GM13976 (cell line): ENCODE results near the gene SOD3.

Source experiments
- DNase-seq: peaks from one replicate; pipeline ENCODE4 v3.0.0; 2012; ENCODE audit warnings: low spot score
- in situ Hi-C: fragments of 300-500 bp; cut with MboI; formaldehyde crosslinking; loops from one replicate; pipeline ENCODE4 v1.12.0; 2022; ENCODE audit warnings: low sequenced_read_pairs, mixed read lengths, inconsistent platforms; ENCODE audit not compliant: unreplicated experiment
- TF ChIP-seq, protein P1 (sequence below): IDR thresholded peaks from 2 replicates; pipeline ENCODE4 v1.5.1; 2012; ENCODE audit warnings: borderline replicate concordance, mild to moderate bottlenecking; ENCODE audit not compliant: insufficient read depth; ENCODE audit errors: extremely low read depth, missing control alignments, control extremely low read depth

The SOD3 gene

DNA sequence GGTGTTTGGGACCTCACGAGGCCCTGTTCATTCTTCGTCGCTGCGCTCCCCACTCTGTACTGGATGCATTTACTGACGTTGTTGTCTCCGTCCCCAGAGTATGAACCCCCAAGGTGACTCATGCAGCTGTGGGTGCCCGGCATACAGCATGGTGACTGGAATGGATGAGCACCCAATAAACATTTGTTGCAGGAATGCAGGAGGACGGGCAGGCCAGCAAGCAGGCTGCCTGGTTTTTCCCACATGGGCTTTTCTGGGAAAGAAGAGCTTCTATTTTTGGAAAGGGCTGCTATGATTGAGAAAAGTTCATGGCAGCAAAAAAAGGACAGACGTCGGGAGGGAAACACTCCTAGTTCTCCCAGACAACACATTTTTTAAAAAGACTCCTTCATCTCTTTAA, 893 bp upstream of the SOD3 start:
- TF ChIP-seq, protein P1, sequence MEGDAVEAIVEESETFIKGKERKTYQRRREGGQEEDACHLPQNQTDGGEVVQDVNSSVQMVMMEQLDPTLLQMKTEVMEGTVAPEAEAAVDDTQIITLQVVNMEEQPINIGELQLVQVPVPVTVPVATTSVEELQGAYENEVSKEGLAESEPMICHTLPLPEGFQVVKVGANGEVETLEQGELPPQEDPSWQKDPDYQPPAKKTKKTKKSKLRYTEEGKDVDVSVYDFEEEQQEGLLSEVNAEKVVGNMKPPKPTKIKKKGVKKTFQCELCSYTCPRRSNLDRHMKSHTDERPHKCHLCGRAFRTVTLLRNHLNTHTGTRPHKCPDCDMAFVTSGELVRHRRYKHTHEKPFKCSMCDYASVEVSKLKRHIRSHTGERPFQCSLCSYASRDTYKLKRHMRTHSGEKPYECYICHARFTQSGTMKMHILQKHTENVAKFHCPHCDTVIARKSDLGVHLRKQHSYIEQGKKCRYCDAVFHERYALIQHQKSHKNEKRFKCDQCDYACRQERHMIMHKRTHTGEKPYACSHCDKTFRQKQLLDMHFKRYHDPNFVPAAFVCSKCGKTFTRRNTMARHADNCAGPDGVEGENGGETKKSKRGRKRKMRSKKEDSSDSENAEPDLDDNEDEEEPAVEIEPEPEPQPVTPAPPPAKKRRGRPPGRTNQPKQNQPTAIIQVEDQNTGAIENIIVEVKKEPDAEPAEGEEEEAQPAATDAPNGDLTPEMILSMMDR: no peak
- in situ Hi-C loops: no loop called here
- DNase-seq: no peak

DNA sequence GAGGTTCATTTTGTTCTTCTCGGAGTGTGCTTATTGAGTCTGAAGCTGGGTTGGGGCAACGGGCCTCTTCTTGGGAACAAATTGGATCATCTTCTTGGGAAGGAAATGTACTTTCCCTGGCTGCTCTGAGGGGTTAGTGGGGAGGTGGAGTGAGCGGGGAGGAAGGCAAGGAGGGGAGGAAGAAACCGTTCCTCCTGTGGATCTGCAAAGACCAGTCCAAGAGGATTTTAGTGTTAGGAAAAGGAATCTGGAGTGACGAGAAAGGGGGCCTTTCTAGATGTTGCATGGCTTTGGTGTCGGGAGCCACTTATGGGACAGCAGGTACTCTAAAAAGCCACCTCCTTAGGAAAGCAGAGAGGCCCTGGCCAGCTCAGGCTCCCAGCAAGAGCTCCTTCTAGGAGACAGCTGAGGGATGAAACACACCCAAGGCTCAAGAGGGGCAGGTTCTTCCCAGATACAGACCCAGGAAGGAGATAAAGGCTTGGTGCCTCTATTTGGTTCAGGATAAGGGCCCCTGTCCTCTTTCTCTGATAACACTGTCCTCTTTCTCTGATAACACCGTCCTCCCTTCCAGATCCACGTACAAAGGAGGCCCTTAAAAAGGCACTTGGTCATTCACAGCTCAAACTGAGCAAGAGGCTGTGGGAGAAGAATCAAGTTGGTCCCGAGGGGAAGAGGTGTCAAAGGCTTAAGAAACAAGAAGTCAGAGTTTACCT, 451 bp downstream of the SOD3 start:
- in situ Hi-C loops: no loop called here
- TF ChIP-seq, protein P1: no peak
- no peak for DNase-seq

DNA sequence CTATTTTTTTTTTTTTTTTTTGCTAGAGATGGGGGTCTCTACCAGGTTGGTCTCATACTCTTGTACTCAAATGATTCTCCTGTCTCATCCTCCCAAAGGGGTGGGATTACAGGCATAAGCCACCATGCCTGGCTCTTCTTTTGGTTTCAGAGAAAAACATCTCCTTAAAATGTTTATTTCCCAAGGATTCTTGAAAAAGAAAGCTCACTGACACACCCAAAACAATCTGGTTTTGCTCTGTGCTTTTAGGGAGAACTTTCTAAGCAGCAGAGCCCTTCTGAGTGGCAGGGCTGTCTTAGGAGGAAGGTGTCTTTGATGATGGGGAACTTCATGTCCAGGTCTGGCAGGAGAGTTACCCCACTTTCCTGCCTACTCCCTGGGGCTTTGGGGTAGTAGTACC, 1.2 kb downstream of the SOD3 start:
- in situ Hi-C loops: no loop called here
- DNase-seq: no peak
- TF ChIP-seq, protein P1: no peak

DNA sequence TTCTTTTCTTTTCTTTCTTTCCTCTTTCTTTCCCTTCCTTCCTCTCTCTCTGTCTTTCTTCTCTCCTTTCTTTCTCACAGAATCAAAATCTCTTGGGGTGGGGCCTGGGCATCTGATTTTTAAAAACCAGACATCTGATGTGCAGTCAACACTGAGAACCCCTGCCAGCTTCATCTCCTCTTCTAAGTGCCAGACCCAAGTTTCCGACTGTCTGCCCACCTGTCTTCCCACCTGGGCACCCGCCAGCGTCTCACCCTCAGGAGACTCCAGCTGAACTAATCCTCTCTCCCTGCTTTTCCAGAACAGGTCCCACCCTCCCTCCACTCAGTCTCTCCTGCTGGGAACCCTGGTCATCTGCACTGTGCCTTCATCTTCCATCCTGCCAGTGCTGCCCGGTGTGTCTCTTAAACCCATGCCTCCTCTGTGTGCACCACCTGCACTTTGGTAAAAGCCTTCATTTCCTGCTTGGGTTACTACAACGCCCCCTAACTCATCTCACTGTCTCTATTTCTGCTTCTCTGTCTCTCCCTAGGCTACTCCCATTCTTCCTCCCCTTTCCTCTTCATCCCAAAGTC, 2.8 kb downstream of the SOD3 start:
- DNase-seq: no peak
- TF ChIP-seq, protein P1: no peak
- in situ Hi-C loops: no loop called here

DNA sequence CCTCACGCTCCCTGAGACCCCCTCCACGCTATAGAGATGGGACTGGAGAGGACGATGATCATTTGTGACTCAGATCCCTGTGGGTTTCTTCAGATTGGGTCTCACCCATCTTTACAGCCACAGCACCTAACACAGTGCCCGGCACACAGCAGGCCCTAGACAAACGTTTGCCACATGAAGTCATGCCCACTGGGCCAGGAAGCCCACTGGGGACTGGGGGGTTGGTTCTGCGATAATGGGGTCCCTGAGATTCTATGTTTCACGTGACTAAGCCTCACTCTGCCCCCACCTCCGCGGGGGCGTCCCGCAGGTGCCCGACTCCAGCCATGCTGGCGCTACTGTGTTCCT, 3.8 kb downstream of the SOD3 start:
- in situ Hi-C loops: no loop called here
- TF ChIP-seq, protein P1: no peak
- DNase-seq: no peak

DNA sequence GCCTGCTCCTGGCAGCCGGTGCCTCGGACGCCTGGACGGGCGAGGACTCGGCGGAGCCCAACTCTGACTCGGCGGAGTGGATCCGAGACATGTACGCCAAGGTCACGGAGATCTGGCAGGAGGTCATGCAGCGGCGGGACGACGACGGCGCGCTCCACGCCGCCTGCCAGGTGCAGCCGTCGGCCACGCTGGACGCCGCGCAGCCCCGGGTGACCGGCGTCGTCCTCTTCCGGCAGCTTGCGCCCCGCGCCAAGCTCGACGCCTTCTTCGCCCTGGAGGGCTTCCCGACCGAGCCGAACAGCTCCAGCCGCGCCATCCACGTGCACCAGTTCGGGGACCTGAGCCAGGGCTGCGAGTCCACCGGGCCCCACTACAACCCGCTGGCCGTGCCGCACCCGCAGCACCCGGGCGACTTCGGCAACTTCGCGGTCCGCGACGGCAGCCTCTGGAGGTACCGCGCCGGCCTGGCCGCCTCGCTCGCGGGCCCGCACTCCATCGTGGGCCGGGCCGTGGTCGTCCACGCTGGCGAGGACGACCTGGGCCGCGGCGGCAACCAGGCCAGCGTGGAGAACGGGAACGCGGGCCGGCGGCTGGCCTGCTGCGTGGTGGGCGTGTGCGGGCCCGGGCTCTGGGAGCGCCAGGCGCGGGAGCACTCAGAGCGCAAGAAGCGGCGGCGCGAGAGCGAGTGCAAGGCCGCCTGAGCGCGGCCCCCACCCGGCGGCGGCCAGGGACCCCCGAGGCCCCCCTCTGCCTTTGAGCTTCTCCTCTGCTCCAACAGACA, 4.4 kb downstream of the SOD3 start:
- in situ Hi-C loops: no loop called here
- TF ChIP-seq, protein P1: no peak
- no peak for DNase-seq
